Stimulated activated CD8-positive, alpha-beta memory T cell treated with anti-CD3 and anti-CD28 coated beads, Interleukin-7, amount 100 ng/mL, for 48 hours (primary cell): ENCODE measurements around the gene ADGRL3.

ENCODE experiments used
- DNase-seq, 2 donors: peaks; one replicate each; pipeline ENCODE4 v3.0.0-alpha.2; 2020; ENCODE audit warnings: low read depth in 1 of 2; ENCODE audit errors: extremely low read depth in 1 of 2

The ADGRL3 gene

GRCh38 chr4:61853041-61853440 lies 652.9 kb downstream of the ADGRL3 start:
- DNase-seq = no peak

GRCh38 chr4:61860376-61860775 lies 660.2 kb downstream of the ADGRL3 start:
- DNase-seq = no peak

- DNase-seq = no peak
Observed at GRCh38 chr4:61864286-61864685, 664.2 kb downstream of the ADGRL3 start.

- no peak for DNase-seq
Observed at GRCh38 chr4:61866378-61867030, 666.4 kb downstream of the ADGRL3 start.

DNA sequence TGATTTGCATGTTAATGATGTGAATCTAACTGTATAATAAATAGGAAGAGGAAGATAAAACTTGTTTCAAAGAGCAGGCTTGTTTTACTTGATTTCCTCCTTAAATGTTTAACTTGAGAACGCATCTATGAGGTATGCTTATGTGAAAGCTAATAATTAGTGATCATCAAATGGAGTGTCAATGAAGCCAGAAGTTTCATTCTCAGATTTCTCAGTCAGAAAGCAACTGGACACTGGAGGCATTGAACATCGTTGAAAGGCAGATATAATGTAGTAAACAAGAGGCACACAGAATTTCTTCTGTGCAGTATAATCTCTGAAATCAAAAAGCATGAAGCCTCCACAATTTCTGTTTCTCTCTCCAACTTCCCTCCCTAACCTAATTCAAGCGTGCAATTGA lies 672.9 kb downstream of the ADGRL3 start:
- no peak for DNase-seq

- no peak for DNase-seq
Observed at GRCh38 chr4:61877266-61877665, 677.1 kb downstream of the ADGRL3 start.

DNA sequence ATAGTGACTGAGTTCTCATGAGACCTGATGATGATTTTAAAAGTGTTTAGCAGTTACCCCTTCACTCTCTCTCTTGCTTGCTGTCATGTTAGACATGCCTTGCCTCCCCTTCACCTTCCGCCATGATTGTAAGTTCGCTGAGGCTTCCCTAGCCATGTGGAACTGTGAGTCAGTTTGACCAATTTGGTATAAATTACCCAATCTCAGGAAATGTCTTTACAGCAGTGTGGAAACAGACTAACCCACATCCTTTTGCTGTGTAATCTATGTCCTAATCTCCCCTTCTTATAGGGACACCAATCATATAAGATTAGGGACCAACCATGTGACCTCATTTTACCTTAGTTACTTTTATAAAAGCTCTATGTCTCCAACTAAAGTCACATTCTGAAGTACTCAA lies 677.8 kb downstream of the ADGRL3 start:
- no peak for DNase-seq

DNA sequence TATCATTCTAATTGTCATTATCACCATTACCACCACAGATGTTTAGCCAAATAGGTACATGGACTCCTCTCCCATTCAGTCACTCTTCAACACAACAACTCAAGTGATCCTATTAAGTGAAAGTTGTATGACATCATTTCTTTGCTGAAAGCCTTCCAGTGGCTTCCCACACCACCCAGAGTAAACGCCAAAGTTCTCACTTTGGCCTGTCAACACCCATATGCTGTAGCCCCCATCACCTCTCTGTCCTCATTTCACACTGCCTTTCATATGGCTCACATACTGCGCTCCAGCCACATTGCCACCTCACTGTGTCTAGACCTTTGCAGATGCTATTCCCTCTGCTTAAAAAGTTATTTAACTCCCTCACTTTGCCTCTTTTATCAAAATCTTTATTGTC lies 682.3 kb downstream of the ADGRL3 start:
- no peak for DNase-seq

DNA sequence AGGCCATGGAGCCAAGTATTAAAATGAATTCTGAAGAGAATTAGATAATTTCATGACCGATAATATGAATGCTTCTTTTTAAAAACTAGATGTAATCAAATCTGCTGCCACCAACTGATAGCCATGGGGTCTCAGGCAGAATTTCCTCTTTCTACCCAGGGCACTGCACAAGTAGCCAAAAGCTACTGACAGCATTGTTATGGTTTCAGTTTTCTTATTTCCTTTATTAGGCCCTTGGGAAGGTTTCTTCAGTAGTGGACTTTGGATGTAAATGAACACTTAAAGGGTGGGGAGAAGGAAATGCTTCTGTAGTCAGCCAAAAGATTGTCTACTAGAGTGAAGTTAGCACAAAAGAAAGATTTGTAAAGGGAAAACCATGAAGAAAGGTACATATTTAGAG lies 686.0 kb downstream of the ADGRL3 start:
- DNase-seq = no peak

GRCh38 chr4:61889117-61889516 lies 689.0 kb downstream of the ADGRL3 start:
- no peak for DNase-seq

- DNase-seq = no peak
Observed at GRCh38 chr4:61890321-61890720, 690.2 kb downstream of the ADGRL3 start.

- no peak for DNase-seq
Observed at GRCh38 chr4:61891953-61892352, 691.8 kb downstream of the ADGRL3 start.

GRCh38 chr4:61896634-61897033 lies 696.5 kb downstream of the ADGRL3 start:
- DNase-seq = no peak

DNA sequence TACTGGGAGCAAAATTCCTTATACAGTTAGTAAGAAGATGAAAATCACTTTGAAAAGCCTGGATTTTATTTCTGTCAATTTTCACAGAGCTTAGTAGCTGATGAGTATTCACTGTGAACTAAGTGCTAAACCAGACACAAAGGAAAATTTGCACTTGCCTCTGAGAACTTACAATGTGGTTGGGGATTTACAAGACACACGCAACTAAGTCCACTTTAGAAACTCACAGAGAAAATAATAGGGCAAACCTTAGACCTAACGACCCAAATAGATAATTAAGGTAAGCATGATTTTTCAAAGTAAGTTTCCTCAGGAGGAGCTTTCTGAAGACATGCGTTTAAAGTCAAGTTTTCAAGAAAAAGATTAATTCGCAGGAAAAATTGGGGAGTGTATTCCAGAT lies 708.9 kb downstream of the ADGRL3 start:
- DNase-seq = no peak

DNA sequence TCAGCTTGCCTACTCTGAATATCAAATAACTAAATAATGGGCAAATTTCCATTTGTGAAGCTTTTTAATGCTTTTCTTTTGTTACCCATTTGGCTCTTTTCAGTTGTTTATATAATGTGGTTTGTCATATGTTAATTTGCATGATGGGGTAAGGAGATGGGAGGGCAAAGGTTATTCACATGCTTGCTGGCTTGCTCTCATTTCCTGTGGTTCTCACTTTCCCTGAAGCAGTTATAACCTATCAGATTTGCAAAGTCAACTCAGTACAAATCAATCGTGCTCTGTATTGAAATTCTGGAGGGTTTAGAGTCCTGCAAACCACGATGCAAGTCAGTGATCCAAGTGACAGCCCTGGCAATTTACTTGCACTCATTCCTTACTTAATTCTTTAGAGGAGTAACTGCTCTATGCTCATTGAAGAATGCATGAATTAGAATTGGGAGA lies 711.2 kb downstream of the ADGRL3 start:
- no peak for DNase-seq

DNA sequence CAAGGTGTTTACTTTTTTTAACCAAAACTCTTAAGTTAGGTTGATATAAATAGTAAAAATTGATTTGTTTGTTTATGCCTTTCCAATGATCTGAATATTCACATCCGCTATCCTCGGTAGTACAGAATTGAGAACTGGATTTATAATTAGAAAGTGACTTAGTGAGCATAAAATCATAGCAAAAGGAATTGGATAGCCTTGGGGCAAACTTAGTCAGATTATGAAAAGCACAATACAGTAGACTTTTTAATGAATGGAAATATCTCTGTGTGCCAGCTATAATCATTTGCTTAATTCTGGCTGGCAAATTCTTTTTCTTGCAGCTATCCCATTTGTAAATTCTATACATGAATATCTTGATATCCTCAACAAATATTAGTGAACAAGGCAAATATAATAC lies 713.5 kb downstream of the ADGRL3 start:
- no peak for DNase-seq

- no peak for DNase-seq
Observed at GRCh38 chr4:61915501-61915900, 715.4 kb downstream of the ADGRL3 start.

DNA sequence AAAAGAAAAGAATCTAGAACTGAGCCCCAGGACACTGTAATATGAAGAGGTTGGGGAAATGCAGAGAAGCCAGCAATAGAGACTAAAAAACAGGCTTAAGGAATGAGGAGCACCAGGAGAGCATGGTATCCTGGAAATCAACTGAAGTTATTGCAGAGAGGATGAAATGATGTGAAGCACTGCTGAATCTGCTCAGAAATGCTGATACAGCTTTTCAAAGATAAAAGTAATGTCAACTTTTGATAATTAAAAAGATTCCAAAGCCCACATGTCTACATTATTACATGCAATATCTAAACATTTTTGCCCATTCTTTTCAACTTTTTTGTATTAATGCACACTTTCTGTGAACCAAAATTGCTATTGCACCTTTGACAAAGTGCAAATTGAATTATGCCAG lies 718.4 kb downstream of the ADGRL3 start:
- no peak for DNase-seq

DNA sequence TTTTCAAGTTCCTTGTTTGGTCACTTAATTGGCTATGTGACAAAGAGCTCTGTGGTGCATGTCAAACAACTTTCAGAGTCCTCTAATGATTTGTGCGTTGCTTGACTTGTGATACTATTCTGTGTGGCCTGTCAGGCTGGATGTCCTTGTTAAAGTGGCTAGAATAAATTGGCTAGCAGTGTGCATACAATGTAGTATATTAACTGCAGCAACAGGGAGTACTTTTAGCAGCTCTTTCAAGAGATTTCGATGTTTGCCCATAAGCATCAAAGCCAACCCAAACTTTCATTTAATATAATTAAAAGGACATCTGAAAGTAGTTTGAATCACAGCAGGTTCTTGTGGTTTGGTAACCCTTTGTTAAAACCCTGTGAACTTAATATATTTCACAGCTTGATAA lies 718.9 kb downstream of the ADGRL3 start:
- no peak for DNase-seq

DNA sequence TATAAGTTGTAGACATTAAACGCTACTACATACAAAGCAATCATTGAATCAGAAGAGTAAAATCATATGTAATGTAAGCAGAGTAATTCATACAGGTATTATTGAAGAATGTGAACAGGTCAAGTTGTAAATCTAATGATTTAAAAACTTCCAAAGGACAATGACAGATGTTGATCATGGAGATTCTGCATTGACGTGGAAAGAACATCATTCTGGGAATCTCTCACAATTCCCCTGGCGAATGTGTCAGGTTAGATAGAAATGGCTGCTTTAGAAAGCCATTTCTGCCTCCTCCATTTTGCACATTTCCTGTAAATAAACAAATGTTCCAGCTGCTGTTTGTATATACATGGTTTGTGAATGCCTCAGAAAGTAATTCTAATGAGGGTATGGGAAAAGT lies 719.4 kb downstream of the ADGRL3 start:
- DNase-seq = no peak

DNA sequence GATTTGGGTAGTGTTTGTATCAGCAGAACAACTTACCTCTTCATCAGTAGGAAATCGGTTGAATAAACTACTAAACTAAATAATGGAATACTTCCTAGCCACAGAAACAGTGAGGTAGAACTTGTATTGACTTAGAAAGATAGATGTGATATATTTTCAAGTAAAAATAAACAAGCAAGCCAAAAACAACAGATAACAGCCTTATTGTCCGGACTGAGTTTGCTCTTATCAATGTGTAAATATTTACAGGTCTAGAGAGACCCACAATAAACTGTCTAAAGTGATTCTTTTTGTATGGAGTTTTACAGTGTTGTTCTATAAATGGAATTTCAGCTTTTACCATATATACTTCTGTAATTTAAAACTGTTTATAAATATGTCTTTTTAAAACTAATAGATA lies 721.8 kb downstream of the ADGRL3 start:
- DNase-seq = no peak

DNA sequence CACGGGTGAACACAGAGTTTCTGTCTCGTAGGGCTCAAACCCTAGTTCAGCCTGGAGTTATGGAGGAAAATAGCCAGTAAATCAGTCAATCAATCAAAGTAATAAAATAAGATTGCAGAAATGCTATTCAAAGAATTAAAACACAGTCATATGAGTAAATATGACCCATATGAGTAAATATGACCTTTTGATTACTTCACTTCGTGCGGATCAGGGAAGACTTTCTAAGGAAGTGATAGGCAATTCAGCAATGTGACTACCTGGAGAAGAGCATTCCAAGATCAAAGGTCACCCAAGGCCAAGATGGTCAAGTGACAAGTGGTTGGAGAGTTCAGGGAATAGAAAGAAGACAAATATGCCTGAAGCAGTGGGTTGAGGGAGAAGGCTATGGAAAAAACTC lies 722.6 kb downstream of the ADGRL3 start:
- no peak for DNase-seq

DNA sequence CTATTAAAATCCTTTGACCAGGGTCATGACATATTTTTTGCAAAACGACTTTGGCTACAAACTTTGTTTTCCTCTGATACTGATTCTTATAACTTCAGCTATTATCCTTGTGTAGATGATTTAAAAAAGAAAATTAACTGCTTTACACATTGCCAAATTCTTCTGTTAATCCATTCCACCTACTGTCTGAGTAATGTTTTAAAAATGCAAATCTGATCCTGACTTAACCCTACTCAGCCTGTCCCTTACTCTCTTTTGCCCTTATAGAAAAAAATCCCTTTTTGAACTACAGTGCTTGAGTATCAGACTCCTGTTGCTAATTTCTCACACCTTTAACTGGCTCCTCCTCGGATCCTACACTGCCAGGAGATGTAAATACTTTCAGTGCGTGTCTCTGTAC lies 723.1 kb downstream of the ADGRL3 start:
- DNase-seq = no peak
